Activated T-helper 1 cell treated with anti-CD3 and anti-CD28 coated beads, Interleukin-12 subunit alpha, Interleukin-12 subunit beta, Interleukin-2, Interleukin-4 antibody, amounts not matched to agents 30 ng/mL and 10 ng/mL and 1 ng/mL, durations not matched to agents 14 hours and 24 hours and 36 hours (primary cell): ENCODE measurements around the gene ZC3H7A. TPM values are rescaled to one million over a fixed set of nuclear protein-coding genes. Genes with fewer than 3 reads are reported as not detected.

Experiments
- DNase-seq: peaks from one replicate; pipeline ENCODE4 v3.0.0; 2021; ENCODE audit warnings: low spot score
- H3K27ac Mint-ChIP-seq: one replicate; pipeline ENCODE4 v1.8.0; 2021; ENCODE audit warnings: mild to moderate bottlenecking, mixed read lengths
- H3K27me3 Mint-ChIP-seq: one replicate; pipeline ENCODE4 v1.8.0; 2022; ENCODE audit warnings: mild to moderate bottlenecking, moderate library complexity, mixed read lengths; ENCODE audit not compliant: insufficient read depth
- H3K36me3 Mint-ChIP-seq: one replicate; pipeline ENCODE4 v1.8.0; 2021; ENCODE audit warnings: low read depth, mixed read lengths
- H3K4me1 Mint-ChIP-seq: one replicate; pipeline ENCODE4 v1.8.0; 2021; ENCODE audit warnings: low read depth, mixed read lengths
- H3K4me3 Mint-ChIP-seq: one replicate; pipeline ENCODE4 v1.8.0; 2021; ENCODE audit warnings: mild to moderate bottlenecking, moderate library complexity, mixed read lengths
- H3K9me3 Mint-ChIP-seq: one replicate; pipeline ENCODE4 v1.8.0; 2021; ENCODE audit warnings: mixed read lengths
- intact Hi-C: fragments of 100-400 bp; cut with micrococcal nuclease; formaldehyde crosslinking; loops from one replicate; pipeline ENCODE4 v1.15.1; 2024
- total RNA-seq: library from RNA; stranded (reverse); gene quantifications from 2 replicates; pipeline ENCODE4 v1.2.3, GENCODE V29; 2022

ZC3H7A gene
- total RNA-seq, 1 donor from 2014 or later, result 71.0 TPM

- intact Hi-C loops, result no loop called here
- Mint-ChIP-seq H3K4me1 (no peaks in the 10 kb centered on the region), H3K27ac (peak overlapping the region; percentile 66), H3K36me3 (peaks cover 48% of the 10 kb centered on the region), H3K9me3 (no peaks in the 10 kb centered on the region), H3K27me3 (no peaks in the 10 kb centered on the region), H3K4me3 (no peak overlapping the region)
- DNase-seq, result no peak
Measured at GRCh38 chr16:11755022-11755760, 41.9 kb downstream of the ZC3H7A start.

GRCh38 chr16:11752856-11753255, 44.2 kb downstream of the ZC3H7A start:
- no peaks in the 10 kb centered on the region for H3K27me3 Mint-ChIP-seq
- intact Hi-C loops, result no loop called here
- DNase-seq, result no peak
- H3K9me3 Mint-ChIP-seq, result no peaks in the 10 kb centered on the region
- H3K36me3 Mint-ChIP-seq, result peaks cover 46% of the 10 kb centered on the region
- H3K27ac Mint-ChIP-seq, result no peak overlapping the region
- H3K4me3 Mint-ChIP-seq, result no peak overlapping the region
- peaks cover 5% of the 10 kb centered on the region for H3K4me1 Mint-ChIP-seq

DNA sequence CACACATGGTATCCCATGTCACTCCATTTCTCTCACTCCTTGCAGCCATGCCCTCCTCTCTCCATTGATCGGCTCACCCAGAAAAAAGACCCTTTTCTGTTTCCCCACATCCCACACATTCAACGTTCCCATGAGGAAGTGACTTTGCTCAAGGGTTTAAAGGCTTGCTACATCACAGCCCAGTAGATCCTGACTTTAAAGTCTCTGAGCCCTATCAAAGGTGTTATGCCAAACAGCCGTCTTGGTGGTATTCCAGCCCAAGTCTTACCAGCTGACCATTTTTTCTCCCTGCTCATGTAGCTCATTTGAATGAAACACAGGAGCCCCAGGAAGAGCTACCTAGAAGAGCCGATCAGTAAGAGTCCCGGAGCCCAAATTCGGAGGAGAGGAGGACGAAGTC, 47.0 kb downstream of the ZC3H7A start:
- Mint-ChIP-seq H3K27ac (peak overlapping the region; percentile 27), H3K36me3 (peaks cover 30% of the 10 kb centered on the region), H3K4me1 (peaks cover 5% of the 10 kb centered on the region), H3K9me3 (no peaks in the 10 kb centered on the region), H3K4me3 (no peak overlapping the region), H3K27me3 (no peaks in the 10 kb centered on the region)
- intact Hi-C loops, result no loop called here
- no peak for DNase-seq

DNA sequence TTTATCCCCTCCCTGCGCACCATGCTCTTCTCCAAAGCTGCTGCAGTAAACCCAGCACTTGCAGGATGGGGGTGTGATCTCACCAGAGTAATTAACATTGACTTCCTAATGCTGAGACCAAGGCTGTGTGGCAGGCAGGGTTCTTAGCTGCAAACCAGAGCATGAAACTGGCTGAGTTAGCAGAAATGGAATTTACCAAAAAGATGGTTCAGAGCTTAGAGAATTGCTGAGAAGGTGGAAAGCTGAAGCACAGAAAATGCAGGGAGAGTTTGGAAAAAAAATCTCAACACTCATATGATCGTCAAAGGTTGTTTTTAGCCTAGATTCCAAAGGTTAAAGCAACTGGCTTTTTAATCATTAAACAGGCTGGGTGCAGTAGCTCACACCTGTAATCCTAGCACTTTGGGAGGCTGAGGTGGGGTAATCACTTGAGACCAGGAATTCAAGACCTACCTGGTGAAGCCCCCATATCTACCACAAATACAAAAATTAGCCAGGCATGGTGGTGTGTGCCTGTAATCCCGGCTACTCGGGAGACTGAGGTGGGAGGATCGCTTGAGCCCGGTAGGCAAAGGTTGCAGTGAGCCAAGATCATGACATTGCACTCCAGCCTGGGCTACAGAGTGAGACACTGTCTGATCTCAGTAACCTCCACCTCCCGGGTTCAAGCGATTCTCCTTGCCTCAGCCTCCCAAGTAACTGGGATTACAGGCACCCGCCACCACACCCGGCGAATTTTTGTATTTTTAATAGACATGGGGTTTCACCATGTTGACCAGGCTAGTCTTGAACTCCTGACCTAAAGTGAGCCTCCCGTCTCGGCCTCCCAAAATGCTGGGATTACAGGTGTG, 48.4 kb downstream of the ZC3H7A start:
- Mint-ChIP-seq H3K27ac (peak overlapping the region; percentile 59), H3K36me3 (peaks cover 27% of the 10 kb centered on the region), H3K9me3 (no peaks in the 10 kb centered on the region), H3K4me1 (peaks cover 12% of the 10 kb centered on the region), H3K4me3 (no peak overlapping the region), H3K27me3 (no peaks in the 10 kb centered on the region)
- intact Hi-C loops, result no loop called here
- no peak for DNase-seq

- Mint-ChIP-seq H3K36me3 (peaks cover 27% of the 10 kb centered on the region), H3K27ac (no peak overlapping the region), H3K27me3 (no peaks in the 10 kb centered on the region), H3K4me1 (peaks cover 16% of the 10 kb centered on the region), H3K9me3 (no peaks in the 10 kb centered on the region), H3K4me3 (no peak overlapping the region)
- no peak for DNase-seq
- intact Hi-C loops, result no loop called here
Measured at GRCh38 chr16:11747949-11748403, 49.1 kb downstream of the ZC3H7A start.

- Mint-ChIP-seq H3K4me1 (peaks cover 45% of the 10 kb centered on the region), H3K36me3 (peaks cover 8% of the 10 kb centered on the region), H3K4me3 (peak overlapping the region; percentile 88), H3K27me3 (no peaks in the 10 kb centered on the region), H3K27ac (peak overlapping the region; percentile 93), H3K9me3 (no peaks in the 10 kb centered on the region)
- intact Hi-C loops, result loop anchor here (5.0 kb wide), 2 partner anchors 162 to 1058 kb away; partner anchors contain the start of gene CPPED1
- no peak for DNase-seq
Measured at GRCh38 chr16:11744075-11744470, 53.0 kb downstream of the ZC3H7A start.

DNA sequence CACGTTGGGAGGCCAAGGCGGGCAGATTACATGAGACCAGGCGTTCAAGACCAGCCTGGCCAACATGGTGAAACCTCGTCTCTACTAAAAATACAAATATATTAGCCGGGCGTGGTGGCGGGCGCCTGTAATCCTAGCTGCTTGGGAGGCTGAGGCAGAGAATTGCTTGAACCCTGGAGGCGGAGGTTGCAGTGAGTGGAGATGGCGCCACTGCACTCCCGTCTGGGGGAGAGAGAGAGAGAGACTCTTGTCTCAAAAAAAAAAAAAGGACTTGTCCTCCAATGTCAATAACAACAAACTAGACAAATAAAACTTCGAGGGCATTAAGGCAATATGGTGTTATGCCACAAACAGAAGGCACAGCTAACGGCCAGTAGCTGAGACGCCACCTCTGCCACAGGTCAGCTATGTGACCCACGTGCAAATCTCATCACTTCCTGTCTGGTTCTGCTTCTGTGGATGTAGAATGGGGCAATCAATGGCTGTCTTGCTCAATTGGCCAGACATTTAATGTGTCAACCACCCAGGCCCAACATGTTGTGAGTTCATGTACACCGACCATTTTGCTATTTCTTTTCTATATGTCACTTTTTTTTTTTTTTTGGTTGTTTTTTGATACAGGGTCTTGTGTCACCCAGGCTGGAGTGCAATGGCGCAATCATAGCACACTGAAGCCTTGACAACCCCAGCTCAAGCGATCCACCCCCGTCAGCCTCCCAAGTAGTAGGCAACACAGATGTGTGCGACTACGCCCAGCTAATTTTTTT, 53.6 kb downstream of the ZC3H7A start:
- intact Hi-C loops, result loop anchor here (5.0 kb wide), 2 partner anchors 161 to 1059 kb away; partner anchors contain the start of gene CPPED1
- H3K9me3 Mint-ChIP-seq, result no peaks in the 10 kb centered on the region
- peak; percentile 16 for DNase-seq
- no peaks in the 10 kb centered on the region for H3K27me3 Mint-ChIP-seq
- H3K36me3 Mint-ChIP-seq, result peaks cover 8% of the 10 kb centered on the region
- peak overlapping the region; percentile 93 for H3K27ac Mint-ChIP-seq
- peak overlapping the region; percentile 88 for H3K4me3 Mint-ChIP-seq
- peaks cover 50% of the 10 kb centered on the region for H3K4me1 Mint-ChIP-seq

DNA sequence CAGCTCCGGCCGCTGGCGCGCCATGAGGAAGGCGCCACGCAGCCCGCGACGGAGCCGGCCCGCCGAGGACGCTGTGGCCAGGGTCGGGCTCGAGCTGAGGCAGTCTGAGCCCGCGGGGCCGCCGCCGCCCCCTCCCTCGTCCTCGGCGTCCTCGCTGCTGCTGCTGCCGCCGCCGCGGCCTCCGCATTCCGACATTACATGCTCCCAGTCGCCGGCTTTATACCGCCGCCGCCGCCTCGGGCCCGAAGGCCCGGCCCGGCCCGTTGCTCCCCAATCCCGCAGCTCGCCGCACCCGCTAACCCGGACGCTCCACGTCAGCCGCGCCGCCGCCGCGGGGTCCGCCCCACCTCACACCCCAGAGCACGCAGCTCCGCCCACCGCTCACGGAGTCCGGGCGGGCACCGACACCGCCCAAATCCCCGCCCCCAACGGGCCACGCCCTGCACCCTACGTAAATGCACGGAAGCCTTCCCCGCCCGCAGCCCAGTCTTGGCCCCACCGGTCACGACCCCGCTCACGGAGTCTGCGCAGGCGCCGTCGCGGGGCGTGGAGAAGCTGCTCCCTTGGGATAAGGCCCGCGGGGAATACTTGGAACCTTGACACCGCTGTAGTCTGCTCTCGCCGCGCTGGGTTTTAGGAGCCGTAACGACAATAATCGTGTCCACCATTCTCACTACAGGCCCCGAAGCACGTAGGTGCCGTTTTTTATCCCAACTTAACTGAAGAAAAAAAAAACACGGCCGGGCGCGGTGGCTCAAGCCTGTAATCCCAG, 54.3 kb downstream of the ZC3H7A start, which contains the start of gene TXNDC11:
TSS of gene TXNDC11 (minus strand) at position 322 of the 772 bp plus-strand sequence. CDS start at position 195, 127 bp downstream.
- Mint-ChIP-seq H3K27ac (peak within 1 kb of the TSS; percentile 93), H3K4me3 (peak within 1 kb of the TSS; percentile 99), H3K4me1 (peaks cover 54% of the 10 kb centered on the region), H3K9me3 (no peaks in the 10 kb centered on the region), H3K27me3 (no peaks in the 10 kb centered on the region), H3K36me3 (peaks cover 13% of the 10 kb centered on the region)
- intact Hi-C loops, result loop anchor here (1.0 to 5.0 kb wide), 9 partner anchors 8 to 1060 kb away; partner anchors contain the start of genes CLEC16A, CPPED1, RSL1D1 and SNN
- DNase-seq, result peak; percentile 99

DNA sequence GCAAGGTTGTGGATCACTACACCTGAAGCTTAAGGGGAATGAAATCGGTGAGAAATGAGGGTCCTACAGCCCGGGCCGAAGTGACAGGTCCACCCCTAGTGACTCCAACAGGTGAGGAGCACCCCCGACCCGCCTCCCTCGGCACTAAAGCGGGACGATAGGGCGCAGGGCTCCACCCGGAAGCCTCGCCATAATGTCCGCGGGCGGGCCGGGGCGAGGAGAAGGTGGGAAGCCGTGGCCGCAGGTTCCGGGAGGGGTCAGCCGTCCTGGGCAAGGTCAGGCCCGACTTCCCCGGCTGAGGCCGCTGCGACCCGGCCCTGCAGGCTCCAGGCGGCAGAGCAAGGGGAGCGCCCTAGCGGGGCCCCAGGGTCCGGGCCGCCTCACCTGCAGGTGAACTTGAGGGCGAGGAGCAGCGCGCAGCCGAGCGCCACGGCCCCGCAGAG, 54.9 kb downstream of the ZC3H7A start:
- intact Hi-C loops, result loop anchor here (1.0 to 5.0 kb wide), 9 partner anchors 8 to 1060 kb away; partner anchors contain the start of genes CLEC16A, CPPED1, RSL1D1 and SNN
- H3K27ac Mint-ChIP-seq, result peak overlapping the region; percentile 93
- DNase-seq, result peak; percentile 55
- peak overlapping the region; percentile 99 for H3K4me3 Mint-ChIP-seq
- H3K27me3 Mint-ChIP-seq, result no peaks in the 10 kb centered on the region
- H3K36me3 Mint-ChIP-seq, result peaks cover 14% of the 10 kb centered on the region
- H3K9me3 Mint-ChIP-seq, result no peaks in the 10 kb centered on the region
- H3K4me1 Mint-ChIP-seq, result peaks cover 56% of the 10 kb centered on the region

- Mint-ChIP-seq H3K36me3 (peaks cover 24% of the 10 kb centered on the region), H3K4me1 (peaks cover 72% of the 10 kb centered on the region), H3K27ac (peak overlapping the region; percentile 93), H3K9me3 (no peaks in the 10 kb centered on the region), H3K27me3 (no peaks in the 10 kb centered on the region), H3K4me3 (peak overlapping the region; percentile 99)
- DNase-seq, result no peak
- intact Hi-C loops, result loop anchor here (2.0 to 5.0 kb wide), 3 partner anchors 158 to 1062 kb away; partner anchors contain the start of genes CPPED1 and SNX29
Measured at GRCh38 chr16:11740567-11740966, 56.5 kb downstream of the ZC3H7A start.

- peaks cover 33% of the 10 kb centered on the region for H3K36me3 Mint-ChIP-seq
- peak overlapping the region; percentile 72 for H3K4me3 Mint-ChIP-seq
- no peak for DNase-seq
- H3K27me3 Mint-ChIP-seq, result no peaks in the 10 kb centered on the region
- intact Hi-C loops, result loop anchor here (2.0 to 10.0 kb wide), 3 partner anchors 58 to 326 kb away; partner anchors contain the start of genes RSL1D1 and ZC3H7A
- H3K27ac Mint-ChIP-seq, result peak overlapping the region; percentile 64
- H3K9me3 Mint-ChIP-seq, result no peaks in the 10 kb centered on the region
- H3K4me1 Mint-ChIP-seq, result peaks cover 84% of the 10 kb centered on the region
Measured at GRCh38 chr16:11738742-11739544, 58.1 kb downstream of the ZC3H7A start.
